NCI-H2029 treated with DMSO at 0.1 percent for 48 hours (cell line): Measurements from ENCODE around the gene CRAMP1.
A peak's percentile ranks its signal among the peaks of the same experiment; 100 is the strongest.
"Not testable (repeated sequence)": the region's sequence is repeated elsewhere in the genome, so short reads cannot be mapped to it uniquely, and the experiment has no call there.

Experiments
- DNase-seq: peaks from one replicate; lab custom pipeline; 2025; lab: John Stamatoyannopoulos, UW

CRAMP1 gene

DNA sequence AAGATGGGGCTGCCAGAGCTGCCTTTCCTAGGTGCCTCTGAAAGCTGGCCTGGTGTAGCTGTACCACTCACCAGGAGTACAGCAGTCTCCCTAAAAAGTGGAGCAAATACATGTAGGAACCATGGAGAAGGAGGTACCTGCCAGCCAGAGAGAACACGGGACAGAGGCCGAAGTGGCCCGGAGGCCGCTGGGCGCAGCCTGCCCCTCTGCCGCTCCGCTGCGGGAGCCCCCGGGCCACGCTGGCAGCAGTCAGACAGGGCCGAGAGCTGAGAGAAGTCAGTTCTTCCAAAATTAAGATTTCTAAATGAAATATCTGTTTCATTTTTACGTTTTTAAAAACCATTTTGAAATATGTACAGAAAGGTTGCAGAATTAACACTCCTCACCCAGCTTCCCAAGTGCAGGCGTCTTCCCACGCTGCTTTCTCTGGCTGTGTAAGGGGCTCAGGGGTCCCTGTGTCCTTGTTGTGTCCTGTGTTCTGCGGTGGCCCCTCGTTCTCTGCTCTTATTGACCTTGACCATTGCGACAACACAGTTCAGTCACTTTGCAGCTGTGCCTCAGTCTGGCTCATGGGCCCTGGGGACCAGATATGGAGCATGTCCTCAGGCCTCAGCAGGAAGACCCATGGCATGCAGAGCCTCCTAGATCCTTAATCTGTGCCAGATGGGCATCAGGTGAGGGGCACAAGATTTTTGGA, 98.8 kb downstream of the CRAMP1 start:
- no peak for DNase-seq

GRCh38 chr16:1712791-1713261, 100.7 kb downstream of the CRAMP1 start:
- no peak for DNase-seq

DNA sequence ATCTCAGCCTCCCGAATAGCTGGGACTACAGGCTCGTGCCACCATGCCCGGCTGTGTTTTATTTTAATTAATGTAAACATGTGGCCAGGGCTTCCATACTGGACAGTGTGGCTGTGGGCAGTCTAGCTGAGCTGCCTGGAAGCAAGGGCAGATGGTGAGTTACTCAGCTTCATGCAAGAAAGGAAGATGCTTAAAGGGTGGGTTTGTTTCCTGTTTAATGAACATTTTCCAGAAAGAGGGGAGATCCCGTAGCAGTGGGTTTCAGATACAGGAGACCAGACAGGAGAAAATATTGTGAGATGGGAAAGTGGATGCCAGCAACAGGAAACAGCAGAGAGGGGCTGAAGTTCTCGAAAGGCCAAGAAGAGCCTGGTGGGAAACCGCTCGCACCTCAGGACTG, 101.2 kb downstream of the CRAMP1 start:
- no peak for DNase-seq

DNA sequence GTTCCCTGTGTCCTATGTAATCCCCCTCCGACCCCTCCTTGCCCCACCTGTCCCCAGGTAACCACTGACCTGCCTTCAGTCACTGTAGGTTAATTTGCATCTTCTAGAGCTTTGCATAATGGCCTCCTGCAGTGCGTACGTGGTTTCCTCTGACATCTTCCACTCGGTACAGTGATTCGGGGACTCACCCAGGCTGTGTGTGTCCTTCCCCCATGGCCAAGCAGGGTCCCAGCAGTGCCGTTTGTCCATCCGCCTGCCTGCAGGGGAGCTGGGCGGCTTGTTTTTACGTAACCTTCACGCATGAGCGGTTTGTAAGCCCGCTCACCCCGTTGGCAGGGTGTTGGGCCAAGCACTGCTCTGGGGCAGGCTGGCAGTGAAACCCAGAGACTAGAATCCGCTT, 101.8 kb downstream of the CRAMP1 start:
- no peak for DNase-seq

- DNase-seq, result no peak
Observed at GRCh38 chr16:1715220-1715619, 103.1 kb downstream of the CRAMP1 start.

DNA sequence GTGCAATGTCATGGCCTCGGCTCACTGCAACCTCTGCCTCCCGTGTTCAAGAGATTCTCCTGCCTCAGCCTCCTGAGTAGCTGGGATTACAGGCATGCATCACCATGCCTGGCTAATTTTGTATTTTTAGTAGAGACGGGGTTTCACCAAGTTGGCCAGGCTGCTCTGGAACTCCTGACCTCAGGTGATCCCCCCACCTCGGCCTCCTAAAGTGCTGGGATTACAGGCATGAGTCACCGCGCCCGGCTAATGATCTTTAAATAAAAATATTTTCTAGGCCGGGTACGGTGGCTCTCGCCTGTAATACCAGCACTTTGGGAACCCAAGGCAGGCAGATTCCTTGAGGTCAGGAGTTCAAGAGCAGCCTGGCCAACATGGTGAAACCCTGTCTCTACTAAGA, 106.1 kb downstream of the CRAMP1 start:
- not testable (repeated sequence) for DNase-seq

- DNase-seq, result peak; percentile 60
Observed at GRCh38 chr16:1719559-1720229, 107.5 kb downstream of the CRAMP1 start.

GRCh38 chr16:1721372-1721771, 109.2 kb downstream of the CRAMP1 start:
- no peak for DNase-seq

DNA sequence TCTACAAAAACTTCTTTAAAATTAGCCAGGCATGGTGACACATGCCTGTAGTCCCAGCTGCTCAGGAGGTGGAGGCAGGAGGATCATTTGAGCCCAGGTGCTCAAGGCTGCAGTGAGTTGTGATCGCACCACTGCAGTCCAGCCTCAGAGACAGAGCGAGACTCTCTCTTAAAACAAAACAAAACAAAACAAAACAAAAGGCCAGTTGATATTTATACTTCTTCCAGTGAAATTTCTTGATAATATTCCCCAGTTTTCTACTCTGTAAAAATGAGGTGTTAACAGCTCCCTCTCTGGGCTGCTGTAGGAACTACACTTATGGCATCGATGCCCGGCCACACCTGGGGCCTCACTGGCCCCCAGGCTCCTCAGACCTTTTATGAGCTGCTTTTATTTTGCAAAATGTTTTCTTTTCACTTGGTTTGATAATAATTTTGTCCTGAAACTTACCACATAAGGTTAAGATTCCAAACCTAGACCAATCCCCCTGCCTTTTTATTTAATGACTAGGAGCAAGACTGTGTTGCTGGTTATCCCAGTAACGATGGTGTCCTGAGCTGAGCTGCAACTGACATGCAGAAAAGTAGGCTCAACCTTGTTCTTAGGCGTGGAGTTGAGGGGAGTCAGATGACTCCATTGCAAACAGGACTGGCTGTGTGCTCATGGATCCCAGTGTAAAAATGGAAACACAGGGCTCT, 111.4 kb downstream of the CRAMP1 start:
- no peak for DNase-seq

GRCh38 chr16:1724491-1724890, 112.3 kb downstream of the CRAMP1 start:
- DNase-seq, result no peak

DNA sequence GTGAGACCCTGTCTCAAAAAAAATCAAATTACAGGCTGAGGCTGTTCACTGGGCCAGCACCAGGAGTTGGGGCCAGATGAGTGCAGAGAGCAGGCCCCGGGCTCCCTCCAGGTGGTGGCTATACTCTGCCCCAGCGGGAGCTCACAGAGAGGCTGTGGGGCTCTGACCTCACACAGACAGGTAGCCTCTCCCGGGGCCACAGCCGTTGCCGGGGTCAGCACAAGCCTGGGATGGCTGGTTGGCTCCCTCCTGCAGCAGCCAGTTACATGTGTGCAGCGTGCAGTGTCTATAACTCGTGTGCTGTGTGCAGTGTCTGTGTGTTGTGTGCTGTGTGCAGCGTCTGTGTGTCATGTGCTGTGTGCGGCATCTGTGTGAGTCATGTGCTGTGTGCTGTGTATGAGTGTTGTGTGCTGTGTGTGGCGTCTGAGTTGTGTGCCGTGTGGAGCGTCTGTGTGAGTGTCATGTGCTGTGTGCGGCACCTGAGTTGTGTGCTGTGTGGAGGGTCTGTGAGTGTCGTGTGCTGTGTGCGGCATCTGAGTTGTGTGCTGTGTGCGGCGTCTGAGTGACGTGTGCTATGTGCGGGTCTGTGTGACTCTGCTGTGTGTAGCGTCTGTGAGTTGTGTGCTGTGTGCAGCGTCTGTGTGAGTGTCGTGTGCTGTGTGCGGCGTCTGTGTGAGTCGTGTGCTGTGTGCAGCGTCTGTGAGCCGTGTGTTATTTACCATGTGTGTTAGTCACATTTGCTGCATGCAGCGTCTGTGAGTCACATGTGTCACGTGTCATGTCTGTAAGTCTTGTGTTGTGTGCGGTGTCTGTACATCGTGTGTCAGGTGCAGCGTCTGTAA, 114.7 kb downstream of the CRAMP1 start:
- DNase-seq, result no peak
